Activated CD4-positive, CD25-positive, alpha-beta regulatory T cell (primary cell): ENCODE data around the gene VPREB3.

Experiments
- DNase-seq, 4 experiments: peaks; one replicate each; lab custom pipeline; 2025; lab: John Stamatoyannopoulos, UW

The VPREB3 gene

DNA sequence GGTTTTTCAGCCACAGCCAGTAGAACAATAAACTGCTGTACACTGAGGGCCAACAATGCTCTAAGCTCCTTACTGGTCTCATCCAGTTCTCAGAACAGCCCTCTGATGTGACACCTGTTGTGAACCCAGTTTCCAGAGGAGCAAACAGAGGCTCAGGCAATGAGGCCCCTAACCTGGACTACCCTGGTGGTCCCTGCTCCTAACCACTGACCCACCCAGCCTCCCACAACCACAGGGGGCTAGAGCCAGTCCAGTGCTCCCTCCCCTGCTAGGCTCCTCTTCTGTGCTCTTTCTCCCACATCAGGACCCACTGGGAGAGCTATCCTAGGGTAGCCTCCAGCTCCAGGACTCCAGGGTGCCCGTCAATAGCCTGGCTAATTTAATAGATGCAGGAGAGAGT is 28.5 kb upstream of the VPREB3 start:
- DNase-seq: no peak

GRCh38 chr22:23782252-23782651 is 28.0 kb upstream of the VPREB3 start:
- DNase-seq: no peak

DNA sequence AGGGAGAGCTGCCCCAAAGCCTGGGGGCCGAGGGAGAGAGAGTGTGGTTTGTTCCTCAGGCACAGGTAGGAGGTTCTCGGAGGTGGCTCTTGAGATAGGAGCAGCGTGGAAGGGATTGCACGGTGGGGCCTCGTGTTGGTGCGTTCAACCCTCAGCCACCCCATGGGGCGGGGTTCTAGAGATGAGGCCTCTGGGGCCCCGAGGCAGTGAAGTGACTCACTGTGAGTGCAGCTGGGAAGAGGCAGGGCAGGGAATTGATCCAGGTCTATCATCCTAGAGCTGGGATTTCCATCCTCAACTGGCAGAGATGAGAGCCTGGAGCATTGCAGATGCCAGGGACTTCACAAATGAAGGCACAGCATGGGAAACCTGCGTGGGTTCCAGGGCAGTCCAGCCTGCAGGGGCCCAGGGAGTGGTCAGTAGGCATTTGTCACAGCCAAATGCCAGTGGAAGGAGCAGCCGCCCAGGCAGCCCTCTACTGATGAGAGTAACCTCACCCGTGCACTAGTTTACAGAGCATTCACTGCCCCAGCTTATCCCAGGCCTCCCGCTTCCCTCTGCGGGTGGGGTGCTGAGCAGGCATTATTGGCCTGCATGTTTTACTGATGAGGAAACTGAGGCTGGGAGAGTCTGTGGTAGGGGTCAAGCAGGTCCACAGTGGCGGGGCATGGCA is 27.4 kb upstream of the VPREB3 start:
- no peak for DNase-seq

GRCh38 chr22:23781065-23781464 is 26.8 kb upstream of the VPREB3 start:
- no peak for DNase-seq

GRCh38 chr22:23780146-23780748 is 26.0 kb upstream of the VPREB3 start:
- no peak for DNase-seq

DNA sequence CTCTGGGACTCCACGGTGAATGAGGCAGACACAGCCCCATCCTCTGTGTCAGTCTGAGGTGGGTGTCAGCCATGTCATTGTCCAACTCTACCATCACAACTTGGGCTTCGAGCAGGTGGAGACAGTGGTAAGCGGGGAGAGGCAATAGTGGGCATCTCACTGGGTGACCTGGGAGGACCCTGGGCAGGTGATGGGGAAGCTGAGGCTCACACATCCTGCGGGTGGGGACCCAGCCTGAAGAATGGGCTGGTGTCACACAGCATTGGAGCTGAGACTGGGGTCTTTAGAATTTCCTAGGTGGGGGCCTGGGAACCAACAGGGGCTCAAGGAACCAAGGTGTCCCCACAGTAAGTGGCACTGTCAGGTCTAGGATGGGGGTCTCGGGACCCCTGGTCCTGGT is 25.5 kb upstream of the VPREB3 start:
- no peak for DNase-seq

GRCh38 chr22:23779083-23779482 is 24.9 kb upstream of the VPREB3 start:
- no peak for DNase-seq

DNA sequence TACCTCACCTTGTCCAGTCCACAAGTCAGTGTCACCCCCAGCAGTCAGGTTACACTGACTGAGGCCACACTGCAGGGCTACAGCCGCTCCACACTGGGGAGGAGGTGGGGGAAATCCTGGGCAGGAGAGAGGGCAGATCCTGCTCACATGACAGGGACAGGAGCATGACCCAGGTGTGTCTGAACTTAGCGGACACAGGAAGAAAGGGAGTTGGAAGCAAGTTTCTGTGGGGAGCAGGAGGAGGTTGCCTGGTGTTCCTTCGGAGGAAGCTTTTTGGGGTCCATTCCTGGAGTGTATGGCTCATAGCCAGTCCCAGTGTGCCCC is 24.3 kb upstream of the VPREB3 start:
- DNase-seq: no peak

GRCh38 chr22:23777776-23778576 is 23.8 kb upstream of the VPREB3 start:
- no peak for DNase-seq

DNA sequence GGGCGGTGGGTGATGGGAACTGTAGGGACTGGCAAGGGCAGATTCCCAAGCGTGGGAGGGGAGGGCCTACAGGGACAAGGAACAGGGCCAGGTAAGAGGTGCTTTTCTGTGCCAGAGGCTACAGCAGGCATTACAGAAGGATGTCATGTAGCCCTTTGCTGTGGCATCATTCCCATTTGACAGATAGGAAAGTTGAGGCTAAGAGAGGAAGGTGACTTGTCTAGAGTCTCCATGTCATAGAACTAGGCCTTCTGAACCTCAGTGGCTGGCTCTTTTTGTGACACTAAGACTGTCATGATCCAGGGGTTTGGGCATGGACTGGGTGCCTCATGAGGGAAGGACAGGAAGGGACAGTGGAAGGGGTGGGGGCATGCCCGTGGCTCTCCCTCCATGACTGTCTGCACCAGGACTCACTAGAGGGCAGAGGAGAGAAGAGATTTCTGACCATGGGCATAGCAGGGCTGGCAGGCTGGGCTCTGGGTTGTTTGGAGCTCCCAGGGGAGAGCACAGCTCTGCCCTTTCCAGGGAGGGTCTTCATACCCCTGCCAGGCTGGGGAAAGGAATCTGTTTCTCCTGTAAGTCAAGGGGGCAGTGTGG is 21.7 kb upstream of the VPREB3 start:
- no peak for DNase-seq

DNA sequence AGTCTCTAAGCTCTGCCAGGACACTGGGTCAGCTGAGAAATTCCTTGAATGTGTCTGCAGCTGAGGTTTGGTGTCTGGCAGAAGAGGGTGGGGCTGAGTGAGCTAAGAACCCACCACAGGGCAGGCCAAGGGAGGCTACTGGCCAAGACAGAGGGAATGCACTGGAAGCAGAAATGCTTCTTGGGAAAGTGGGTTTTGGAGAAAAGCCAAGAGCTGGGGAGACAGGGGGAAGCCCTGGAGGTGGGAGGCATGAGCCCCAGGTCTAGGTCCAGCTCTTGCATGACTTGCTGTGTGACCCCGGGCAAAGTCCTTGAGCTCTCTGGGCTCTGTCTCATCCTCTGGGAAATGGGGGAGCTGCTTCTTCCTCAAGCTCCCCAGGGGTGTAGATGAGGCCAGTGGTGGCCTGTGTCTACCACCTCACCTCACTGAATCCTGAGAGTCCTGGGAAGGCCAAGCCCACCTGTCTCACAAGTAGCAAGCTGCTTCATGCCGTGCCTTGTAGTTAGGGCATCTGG is 20.8 kb upstream of the VPREB3 start:
- DNase-seq: no peak

- no peak for DNase-seq
Measured at GRCh38 chr22:23774114-23774921, 20.1 kb upstream of the VPREB3 start.

GRCh38 chr22:23773483-23774113 is 19.4 kb upstream of the VPREB3 start:
- no peak for DNase-seq

DNA sequence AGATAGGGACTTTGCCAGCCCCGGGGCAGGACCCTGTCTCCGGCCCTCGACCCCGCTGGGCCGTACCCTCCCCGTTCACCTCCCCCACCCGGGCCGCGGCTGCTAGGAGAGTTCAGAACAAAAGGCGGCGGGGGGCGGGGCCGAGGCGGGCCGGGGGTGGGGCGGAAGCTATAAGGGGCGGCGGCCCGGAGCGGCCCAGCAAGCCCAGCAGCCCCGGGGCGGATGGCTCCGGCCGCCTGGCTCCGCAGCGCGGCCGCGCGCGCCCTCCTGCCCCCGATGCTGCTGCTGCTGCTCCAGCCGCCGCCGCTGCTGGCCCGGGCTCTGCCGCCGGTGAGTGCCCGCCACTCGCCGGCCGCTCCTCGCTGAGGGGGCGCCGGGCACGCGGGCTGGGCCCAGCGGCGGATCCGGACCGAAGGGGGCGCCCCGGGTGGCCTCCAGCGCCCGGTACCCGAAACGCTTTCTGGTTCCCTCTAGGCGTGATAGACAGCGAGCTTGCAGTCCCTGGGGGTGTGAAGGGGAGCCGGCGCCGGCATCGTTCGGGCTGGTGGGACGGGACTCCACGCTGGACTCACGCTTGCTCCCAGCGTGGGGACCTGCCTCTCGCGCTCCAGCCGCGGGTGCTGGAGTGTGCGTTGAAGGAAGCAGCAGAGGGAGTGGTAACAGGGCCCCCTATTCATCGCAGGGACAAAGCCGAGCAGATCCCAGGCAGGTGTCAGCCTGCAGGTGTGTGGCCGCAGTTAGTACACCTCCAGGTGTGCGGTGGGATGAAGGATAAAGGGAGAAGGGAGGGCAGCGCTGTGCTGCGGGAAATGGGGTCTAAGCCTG is 18.6 kb upstream of the VPREB3 start, which contains the start of gene MMP11:
TSS of gene MMP11 (plus strand) at position 201 of the 825 bp plus-strand sequence. CDS start at position 223, 22 bp downstream.
- peak; percentile 43 to 47 (median 44) for DNase-seq

GRCh38 chr22:23772315-23772648 is 18.1 kb upstream of the VPREB3 start:
- DNase-seq: no peak

DNA sequence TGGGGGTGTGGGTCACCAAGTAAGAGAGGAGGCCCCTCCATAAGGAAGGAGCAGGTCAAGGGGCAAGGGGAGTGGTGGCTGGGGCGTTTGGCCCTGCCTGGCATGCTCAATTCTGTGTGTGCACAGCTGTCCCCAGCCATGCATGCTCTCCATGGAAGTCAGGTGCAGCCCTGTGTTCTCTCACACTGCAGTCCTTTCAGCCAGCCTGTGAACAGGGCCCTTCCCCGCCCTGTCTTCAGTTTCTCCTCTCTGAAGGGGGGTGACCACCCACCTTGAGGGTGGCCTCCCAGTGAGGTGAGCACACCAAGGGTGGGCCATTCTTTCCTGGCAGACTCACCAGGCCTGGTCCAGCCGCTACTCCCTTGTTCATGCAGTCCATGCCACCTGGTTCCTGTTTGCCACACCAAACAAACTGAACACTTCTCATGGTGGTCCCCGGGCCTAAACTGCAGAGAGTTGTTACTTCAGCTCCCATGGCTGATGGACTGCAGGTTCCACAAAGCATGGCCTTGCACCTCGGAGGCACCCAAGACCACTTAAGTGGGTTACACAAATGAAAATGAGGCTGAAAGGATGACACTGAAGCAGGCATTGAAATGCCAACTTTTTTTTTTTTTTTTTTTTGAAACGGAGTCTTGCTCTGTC is 15.2 kb upstream of the VPREB3 start:
- no peak for DNase-seq

GRCh38 chr22:23767673-23768548 is 13.7 kb upstream of the VPREB3 start, which contains the start of gene CHCHD10:
Gene CHCHD10, minus strand, starts transcription at chr22:23767972. Its CDS starts 98 bp downstream, at chr22:23767874.
- DNase-seq: peak; percentile 55 to 65 (median 57)

GRCh38 chr22:23767303-23767672 is 13.1 kb upstream of the VPREB3 start:
- DNase-seq: no peak
